ENCODE results near the gene ZNF491.
"Not testable (repeated sequence)": the region's sequence is repeated elsewhere in the genome, so short reads cannot be mapped to it uniquely, and the experiment has no call there.

The ZNF491 gene

GRCh38 chr19:11798391-11799330 lies at the start of gene ZNF491:
Gene ZNF491, plus strand, starts transcription at chr19:11798523. Its CDS starts 7,431 bp downstream, at chr19:11805954.
- DNase-seq (ENCODE audit: low read depth), result peak; percentile 75

DNA sequence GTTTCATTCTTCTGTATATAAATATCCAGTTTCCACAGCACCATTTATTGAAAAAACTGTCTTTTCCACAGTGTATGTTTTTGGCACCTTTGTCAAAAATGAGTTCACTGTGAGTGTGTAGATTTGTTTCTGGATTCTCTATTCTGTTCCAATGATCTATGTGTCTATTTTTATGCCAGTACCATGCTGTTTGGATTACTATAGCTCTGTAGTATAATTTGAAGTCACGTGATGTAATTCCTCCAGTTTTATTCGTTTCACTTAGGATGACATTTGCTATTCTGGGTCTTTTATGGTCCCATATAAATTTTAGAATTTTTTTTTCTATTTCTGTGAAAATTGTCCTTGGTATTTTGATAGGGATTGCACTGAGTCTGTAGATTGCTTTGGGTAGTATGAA lies 48.6 kb upstream of the ZNF491 start:
- DNase-seq (ENCODE audit: low read depth), result no peak

DNA sequence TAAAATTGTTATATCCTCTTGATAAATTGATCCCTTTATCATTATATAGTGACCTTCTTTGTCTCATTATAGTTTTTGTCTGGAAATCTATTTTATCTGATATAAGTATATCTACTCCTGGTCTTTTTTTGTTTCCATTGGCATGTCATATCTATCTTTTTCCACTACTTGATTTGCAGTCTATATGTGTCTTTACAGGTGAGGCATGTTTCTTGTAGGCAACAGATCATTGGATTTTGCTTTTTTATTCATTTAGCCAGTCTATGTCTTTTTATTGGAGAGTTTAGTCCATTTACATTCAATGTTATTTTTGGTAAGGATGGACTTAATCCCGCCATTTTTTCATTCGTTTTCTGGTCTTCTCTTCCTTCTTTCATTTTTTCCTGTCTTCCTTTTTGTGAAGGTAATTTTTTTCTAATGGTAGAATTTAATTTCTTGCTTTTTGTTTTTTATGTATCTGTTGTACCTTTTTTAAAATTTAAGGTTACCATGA lies 46.0 kb upstream of the ZNF491 start:
- no peak for DNase-seq (ENCODE audit: low read depth)

DNA sequence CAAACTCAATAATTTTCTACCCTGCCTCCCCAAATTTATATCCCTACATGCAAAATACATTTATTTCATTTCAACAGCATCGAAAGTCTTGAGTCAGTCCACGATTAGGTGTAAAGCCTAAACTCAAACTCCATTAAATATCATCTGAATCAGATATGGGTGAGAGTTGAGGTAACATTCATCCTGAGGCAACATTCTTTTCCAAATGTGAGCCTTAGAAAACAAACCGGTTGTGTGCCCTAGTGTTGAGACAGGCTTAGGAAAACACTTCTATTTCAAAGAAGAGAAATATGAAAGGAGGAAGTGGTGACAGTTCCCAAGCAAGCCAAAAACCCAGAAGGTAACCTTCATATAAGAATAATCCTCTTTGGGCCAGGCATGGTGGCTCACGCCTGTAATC lies 43.7 kb upstream of the ZNF491 start:
- DNase-seq (ENCODE audit: low read depth), result no peak

GRCh38 chr19:11756965-11757364 lies 41.4 kb upstream of the ZNF491 start:
- no peak for DNase-seq (ENCODE audit: low read depth)

DNA sequence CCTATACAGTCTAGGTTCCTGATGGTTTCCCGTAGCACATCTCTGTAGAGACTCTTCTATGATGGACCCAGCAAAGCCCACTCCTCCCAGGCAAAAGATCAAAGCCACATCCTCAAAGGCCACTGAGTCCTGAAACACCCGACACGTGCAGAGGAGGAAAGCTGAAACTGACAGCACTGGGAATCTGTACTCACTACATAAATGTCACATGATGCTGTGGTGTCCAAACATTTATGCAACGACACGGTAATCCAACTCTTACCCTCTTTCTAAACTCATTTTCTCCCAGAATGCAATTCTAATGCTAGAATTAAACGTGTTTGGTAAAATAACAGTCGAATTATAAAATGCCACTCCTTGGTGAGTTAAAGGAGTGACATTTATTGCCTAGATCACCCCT lies 38.5 kb upstream of the ZNF491 start:
- DNase-seq (ENCODE audit: low read depth), result no peak

DNA sequence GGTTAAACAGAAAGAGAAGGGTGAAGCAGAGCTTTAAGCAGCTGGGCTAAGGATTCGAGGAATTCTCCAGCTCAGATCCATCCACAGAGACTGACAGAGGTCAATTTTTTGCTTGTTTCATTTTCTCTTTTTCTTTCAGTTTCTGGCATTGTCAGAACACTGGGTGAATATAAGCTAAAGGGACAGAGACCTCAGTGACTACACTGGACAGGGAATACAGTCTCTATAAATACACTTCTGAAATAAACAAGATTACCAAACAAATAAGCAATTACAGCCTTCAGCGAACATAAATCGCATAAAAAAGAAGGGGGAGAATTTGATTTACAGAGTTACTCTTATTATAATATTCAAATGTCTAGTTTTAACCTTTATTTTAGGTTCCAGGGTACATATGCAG lies 35.2 kb upstream of the ZNF491 start:
- DNase-seq (ENCODE audit: low read depth), result no peak

DNA sequence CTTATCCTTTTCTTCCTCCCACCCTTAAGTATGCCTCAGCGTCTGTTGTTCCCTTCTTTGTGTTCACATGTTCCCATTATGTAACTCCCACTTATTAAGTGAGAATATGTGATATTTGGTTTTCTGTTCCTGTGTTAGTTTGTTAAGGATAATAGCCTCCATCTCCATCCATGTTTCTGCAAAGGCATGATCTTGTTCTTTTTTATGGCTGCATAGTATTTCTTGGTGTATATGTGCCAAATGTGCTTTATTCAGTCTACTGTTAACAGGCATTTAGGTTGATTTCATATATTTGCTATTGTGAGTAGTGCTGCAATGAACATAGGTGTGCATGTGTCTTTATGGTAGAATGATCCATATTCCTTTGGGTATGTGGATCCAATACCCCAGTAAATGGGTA lies 34.7 kb upstream of the ZNF491 start:
- no peak for DNase-seq (ENCODE audit: low read depth)

- peak; percentile 90 for DNase-seq (ENCODE audit: low read depth)
Measured at GRCh38 chr19:11766597-11767591, 31.4 kb upstream of the ZNF491 start, which contains the start of gene ZNF441. Gene ZNF441, plus strand, starts transcription at chr19:11767000. Its CDS starts 194 bp downstream, at chr19:11767194.

DNA sequence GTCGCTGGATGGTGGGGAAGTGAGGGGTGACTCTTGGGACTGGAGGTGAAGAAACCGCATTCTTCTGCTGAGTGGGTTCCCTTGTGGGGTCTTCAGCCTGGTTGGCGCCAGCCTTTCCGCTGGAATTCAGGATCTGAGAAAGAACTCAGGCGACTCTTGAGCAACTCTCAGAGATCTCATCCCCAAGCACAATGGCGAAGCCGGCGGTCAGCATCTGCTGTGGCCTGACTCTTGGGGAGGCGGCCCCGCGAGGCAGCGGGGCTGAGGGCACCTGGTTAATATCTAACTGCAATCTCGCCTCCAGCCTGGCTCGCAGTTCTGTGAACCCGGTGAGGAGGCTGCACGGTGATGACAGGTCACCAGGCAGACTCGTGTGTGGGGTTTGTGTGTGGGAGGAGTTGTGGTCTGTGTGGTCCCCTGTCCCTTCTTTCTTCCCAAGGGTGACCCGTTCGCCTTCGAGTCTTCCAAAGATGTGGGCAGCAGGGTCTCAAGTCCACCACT lies 30.6 kb upstream of the ZNF491 start:
- DNase-seq (ENCODE audit: low read depth), result no peak

- no peak for DNase-seq (ENCODE audit: low read depth)
Measured at GRCh38 chr19:11769995-11770394, 28.3 kb upstream of the ZNF491 start.

- DNase-seq (ENCODE audit: low read depth), result not testable (repeated sequence)
Measured at GRCh38 chr19:11771520-11771919, 26.8 kb upstream of the ZNF491 start.

DNA sequence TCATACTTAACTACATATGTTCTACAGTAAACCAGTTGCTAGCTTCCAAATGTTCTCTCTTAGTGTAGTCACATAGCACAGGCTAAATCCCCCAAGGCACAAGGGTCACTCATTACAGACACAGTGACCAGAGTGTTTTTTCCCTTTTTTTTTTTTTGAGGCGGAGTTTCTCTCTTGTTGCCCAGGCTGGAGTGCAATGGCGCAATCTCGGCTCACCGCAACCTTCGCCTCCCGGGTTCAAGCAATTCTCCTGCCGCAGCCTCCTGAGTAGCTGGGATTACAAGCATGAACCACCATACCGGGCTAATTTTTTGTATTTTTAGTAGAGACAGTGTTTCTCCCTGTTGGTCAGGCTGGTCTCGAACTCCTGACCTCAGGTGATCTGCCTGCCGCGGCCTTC lies 21.7 kb upstream of the ZNF491 start:
- not testable (repeated sequence) for DNase-seq (ENCODE audit: low read depth)

- no peak for DNase-seq (ENCODE audit: low read depth)
Measured at GRCh38 chr19:11780431-11781020, 17.8 kb upstream of the ZNF491 start.

DNA sequence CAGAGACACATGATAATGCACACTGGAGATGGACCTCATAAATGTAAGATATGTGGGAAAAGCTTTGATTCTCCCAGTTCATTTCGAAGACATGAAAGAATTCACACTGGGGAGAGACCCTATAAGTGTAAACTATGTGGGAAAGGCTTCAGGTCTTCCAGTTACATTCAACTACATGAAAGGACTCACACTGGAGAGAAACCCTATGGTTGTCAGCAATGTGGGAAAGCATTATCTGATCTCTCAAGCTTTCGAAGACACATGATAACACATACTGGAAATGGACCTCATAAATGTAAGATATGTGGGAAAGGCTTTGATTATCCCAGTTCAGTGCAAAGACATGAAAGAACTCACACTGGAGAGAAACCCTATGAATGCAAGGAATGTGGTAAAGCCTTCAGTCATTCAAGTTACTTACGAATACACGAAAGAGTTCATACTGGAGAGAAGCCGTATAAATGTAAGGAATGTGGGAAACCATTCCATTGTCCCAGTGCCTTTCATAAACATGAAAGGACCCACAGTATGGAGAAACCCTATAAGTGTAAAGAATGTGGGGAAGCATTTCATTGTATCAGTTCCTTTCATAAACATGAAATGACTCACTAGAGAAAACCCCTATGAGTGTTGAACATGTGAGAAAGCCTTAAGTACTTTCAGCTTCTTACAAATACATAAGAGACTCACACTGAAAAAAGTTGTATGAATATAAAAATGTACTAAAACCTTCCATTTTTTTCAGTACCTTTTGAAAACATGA lies 16.8 kb upstream of the ZNF491 start:
- DNase-seq (ENCODE audit: low read depth), result no peak

DNA sequence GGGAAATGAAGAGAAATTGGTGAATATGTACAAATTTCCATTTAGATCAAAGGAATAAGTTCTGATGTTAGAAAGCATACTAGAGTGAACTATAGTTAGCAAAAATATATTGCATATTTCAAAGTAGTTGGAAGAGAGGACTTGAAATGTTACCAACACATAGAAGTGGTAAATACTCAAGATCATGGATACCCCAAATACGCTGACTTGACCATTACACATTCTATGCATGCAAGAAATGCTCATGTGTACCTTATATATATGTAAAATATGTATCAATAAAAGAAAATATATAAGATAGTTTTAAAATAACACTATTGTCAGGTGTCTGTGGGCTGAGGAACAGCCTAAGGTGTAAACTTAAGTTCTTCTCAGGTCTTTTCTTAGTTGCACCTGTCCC lies 14.6 kb upstream of the ZNF491 start:
- no peak for DNase-seq (ENCODE audit: low read depth)

DNA sequence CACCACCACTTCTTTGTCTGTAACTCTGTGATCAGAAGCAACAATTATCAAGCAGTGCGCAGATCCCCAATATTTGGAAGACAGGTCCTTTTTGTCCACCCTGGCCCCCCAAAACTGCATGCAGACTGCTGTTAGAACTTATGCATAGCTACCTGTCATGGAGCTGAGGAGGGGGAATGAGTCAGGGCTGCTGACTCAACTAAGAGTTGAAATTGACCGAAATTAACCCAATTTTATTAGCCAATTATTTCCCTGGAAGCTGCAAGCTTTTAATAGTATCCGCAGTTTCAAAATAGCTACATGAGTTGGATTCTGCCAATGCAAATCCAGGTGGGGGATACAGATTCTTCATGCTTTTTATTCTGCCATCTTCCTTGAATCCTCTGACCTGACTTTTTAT lies 14.0 kb upstream of the ZNF491 start:
- DNase-seq (ENCODE audit: low read depth), result no peak

- DNase-seq (ENCODE audit: low read depth), result no peak
Measured at GRCh38 chr19:11787536-11787935, 10.8 kb upstream of the ZNF491 start.

DNA sequence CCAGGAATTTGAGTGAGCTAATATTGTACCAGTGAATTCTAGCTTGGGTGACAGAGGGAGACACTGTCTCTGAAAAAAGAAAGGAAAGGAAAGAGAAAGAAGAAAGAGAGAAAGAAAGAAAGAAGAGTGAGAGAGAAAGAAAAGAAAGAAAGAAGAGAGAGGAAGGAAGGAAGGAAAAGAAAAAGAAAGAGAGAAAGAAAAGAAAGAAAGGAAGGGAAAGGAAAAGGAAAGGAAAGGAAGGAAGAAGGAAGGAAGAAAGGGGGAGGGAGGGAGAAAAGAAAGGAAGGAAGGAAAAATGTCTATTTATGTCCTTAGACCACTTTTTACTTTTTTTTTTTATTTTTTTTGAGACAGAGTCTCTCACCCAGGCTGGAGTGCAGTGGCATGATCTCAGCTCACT lies 5.4 kb upstream of the ZNF491 start:
- no peak for DNase-seq (ENCODE audit: low read depth)

DNA sequence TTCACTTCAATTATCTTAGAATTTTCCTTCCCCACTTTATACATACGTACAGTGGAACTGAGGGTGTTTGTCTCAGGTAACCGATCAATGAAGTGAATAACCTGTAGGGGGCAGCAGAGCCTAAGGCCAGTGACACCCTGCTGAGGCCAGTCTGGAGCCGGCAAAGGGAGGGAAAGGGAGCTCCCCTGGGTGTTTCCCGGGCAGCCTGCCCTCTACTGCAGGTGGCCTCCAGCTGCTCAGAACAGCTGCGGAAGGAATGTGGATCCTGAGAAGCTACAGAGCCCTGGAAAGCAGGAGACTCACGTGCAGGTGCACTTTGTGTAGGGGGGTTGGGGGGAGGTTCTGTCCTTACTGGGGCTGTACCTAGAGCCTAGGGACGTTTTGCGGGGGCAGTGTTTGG lies 832 bp upstream of the ZNF491 start:
- DNase-seq (ENCODE audit: low read depth), result peak; percentile 62
